ENCODE results near the gene SLX9. TPM values are rescaled to one million over a fixed set of nuclear protein-coding genes. Genes with fewer than 3 reads are reported as not detected.

The SLX9 gene
- total RNA-seq, 1 donor from 2014 or later: 30.4 TPM

GRCh38 chr21:45026066-45026745 lies 86.4 kb downstream of the SLX9 start:
- Mint-ChIP-seq H3K27ac (ENCODE audit: unreplicated experiment) (no peak overlapping the region), H3K27me3 (ENCODE audit: unreplicated experiment) (no peaks in the 10 kb centered on the region), H3K9me3 (ENCODE audit: unreplicated experiment) (peaks cover 10% of the 10 kb centered on the region), H3K4me1 (ENCODE audit: unreplicated experiment) (peaks cover 19% of the 10 kb centered on the region), H3K4me3 (ENCODE audit: unreplicated experiment) (no peak overlapping the region), H3K36me3 (ENCODE audit: unreplicated experiment) (peaks cover 5% of the 10 kb centered on the region)
- DNase-seq (ENCODE audit: extremely low spot score, unreplicated experiment): no peak
- TF ChIP-seq CTCF (IDR thresholded peaks at IDR 0.05): no peak

Other genes starting within 250 kb of the SLX9 start
- not detected in 2 replicates for gene KRTAP10-12, start 242.9 kb upstream of the SLX9 start, total RNA-seq
- not detected in 2 replicates for gene TSPEAR, start 228.5 kb upstream of the SLX9 start, total RNA-seq
- 74.7 and 78.7 TPM in 2 replicates for gene UBE2G2, start 138.2 kb upstream of the SLX9 start, total RNA-seq
- gene SUMO3, start 122.0 kb upstream of the SLX9 start, total RNA-seq: 69.6 and 74.9 TPM in 2 replicates
- gene PTTG1IP, start 66.3 kb upstream of the SLX9 start, total RNA-seq: 318 and 328 TPM in 2 replicates
- gene ITGB2, start 19.1 kb upstream of the SLX9 start, total RNA-seq: 0.62 and 1.1 TPM in 2 replicates
- gene ADARB1, start 134.6 kb downstream of the SLX9 start, total RNA-seq: 126 and 130 TPM in 2 replicates